HL-60 (cell line): ENCODE measurements around the gene CRMP1.

Experiments used
- DNase-seq, 2 experiments: peaks; one replicate each; pipeline ENCODE4 v3.0.0-alpha.2; 2010 to 2020; ENCODE audit warnings: low read depth in 1 of 2, low spot score in 1 of 2
- H3K27ac ChIP-seq: fragments of 250-450 bp; sonication (Bioruptor Pico); replicated peaks from 2 replicates; pipeline ENCODE4 v1.5.1; 2020; ENCODE audit warnings: mild to moderate bottlenecking, moderate library complexity
- H3K27me3 ChIP-seq: fragments of 250-450 bp; sonication (Bioruptor Pico); 2 replicates; pipeline ENCODE4 v1.5.1; 2021; ENCODE audit warnings: mild to moderate bottlenecking, moderate library complexity; ENCODE audit not compliant: insufficient read depth, poor library complexity, severe bottlenecking
- H3K4me3 ChIP-seq: replicated peaks from 2 replicates; pipeline ENCODE4 v1.5.1; 2011; ENCODE audit warnings: mild to moderate bottlenecking, control low read depth, low read length; ENCODE audit not compliant: insufficient read depth
- GABPA ChIP-seq: IDR thresholded peaks from 2 replicates; pipeline ENCODE4 v1.6.1; 2012; ENCODE audit warnings: low read depth
- POLR2AphosphoS5 ChIP-seq: IDR thresholded peaks from 2 replicates; pipeline ENCODE4 v1.6.1; 2012; ENCODE audit warnings: low read depth
- SPI1 ChIP-seq: IDR thresholded peaks from 2 replicates; pipeline ENCODE4 v1.6.1; 2012; ENCODE audit warnings: low read depth, mild to moderate bottlenecking, borderline replicate concordance
- microRNA-seq: library from miRNA; unstranded; fragments of <30 nt; microRNA quantifications from one replicate; pipeline ENCODE4, GENCODE V29; 2018
- TF ChIP-seq, protein P1 (sequence below): IDR thresholded peaks from one replicate; pipeline ENCODE4 v1.5.1; 2011; ENCODE audit warnings: low read length, control low read depth, inconsistent platforms; ENCODE audit not compliant: insufficient read depth
- TF ChIP-seq, protein P2 (sequence below): IDR thresholded peaks from 2 replicates; pipeline ENCODE4 v1.6.1; 2012; ENCODE audit warnings: low read depth; ENCODE audit not compliant: insufficient replicate concordance

The CRMP1 gene

DNA sequence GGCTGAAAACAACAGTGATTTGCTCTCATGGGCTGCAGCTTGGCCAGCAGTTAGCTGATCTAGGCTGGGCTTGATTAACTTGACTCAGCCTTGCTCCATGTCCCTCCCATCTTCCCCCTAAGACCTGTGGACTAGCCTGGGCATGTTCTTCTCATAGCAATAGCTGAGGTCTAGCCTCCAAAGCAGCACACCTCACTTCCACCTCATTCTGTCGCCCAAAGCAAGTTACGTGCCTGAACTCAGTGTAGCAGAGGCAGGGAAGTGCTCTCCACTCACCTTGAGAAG, 119.7 kb downstream of the CRMP1 start:
- Histone ChIP-seq H3K27ac (no peak overlapping the region), H3K27me3 (no peaks in the 10 kb centered on the region), H3K4me3 (no peak overlapping the region)
- no peak for DNase-seq
- TF ChIP-seq POLR2AphosphoS5: no peak
- TF ChIP-seq GABPA: no peak
- TF ChIP-seq SPI1: no peak
- TF ChIP-seq, protein P1, sequence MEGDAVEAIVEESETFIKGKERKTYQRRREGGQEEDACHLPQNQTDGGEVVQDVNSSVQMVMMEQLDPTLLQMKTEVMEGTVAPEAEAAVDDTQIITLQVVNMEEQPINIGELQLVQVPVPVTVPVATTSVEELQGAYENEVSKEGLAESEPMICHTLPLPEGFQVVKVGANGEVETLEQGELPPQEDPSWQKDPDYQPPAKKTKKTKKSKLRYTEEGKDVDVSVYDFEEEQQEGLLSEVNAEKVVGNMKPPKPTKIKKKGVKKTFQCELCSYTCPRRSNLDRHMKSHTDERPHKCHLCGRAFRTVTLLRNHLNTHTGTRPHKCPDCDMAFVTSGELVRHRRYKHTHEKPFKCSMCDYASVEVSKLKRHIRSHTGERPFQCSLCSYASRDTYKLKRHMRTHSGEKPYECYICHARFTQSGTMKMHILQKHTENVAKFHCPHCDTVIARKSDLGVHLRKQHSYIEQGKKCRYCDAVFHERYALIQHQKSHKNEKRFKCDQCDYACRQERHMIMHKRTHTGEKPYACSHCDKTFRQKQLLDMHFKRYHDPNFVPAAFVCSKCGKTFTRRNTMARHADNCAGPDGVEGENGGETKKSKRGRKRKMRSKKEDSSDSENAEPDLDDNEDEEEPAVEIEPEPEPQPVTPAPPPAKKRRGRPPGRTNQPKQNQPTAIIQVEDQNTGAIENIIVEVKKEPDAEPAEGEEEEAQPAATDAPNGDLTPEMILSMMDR: no peak
- TF ChIP-seq, protein P2, sequence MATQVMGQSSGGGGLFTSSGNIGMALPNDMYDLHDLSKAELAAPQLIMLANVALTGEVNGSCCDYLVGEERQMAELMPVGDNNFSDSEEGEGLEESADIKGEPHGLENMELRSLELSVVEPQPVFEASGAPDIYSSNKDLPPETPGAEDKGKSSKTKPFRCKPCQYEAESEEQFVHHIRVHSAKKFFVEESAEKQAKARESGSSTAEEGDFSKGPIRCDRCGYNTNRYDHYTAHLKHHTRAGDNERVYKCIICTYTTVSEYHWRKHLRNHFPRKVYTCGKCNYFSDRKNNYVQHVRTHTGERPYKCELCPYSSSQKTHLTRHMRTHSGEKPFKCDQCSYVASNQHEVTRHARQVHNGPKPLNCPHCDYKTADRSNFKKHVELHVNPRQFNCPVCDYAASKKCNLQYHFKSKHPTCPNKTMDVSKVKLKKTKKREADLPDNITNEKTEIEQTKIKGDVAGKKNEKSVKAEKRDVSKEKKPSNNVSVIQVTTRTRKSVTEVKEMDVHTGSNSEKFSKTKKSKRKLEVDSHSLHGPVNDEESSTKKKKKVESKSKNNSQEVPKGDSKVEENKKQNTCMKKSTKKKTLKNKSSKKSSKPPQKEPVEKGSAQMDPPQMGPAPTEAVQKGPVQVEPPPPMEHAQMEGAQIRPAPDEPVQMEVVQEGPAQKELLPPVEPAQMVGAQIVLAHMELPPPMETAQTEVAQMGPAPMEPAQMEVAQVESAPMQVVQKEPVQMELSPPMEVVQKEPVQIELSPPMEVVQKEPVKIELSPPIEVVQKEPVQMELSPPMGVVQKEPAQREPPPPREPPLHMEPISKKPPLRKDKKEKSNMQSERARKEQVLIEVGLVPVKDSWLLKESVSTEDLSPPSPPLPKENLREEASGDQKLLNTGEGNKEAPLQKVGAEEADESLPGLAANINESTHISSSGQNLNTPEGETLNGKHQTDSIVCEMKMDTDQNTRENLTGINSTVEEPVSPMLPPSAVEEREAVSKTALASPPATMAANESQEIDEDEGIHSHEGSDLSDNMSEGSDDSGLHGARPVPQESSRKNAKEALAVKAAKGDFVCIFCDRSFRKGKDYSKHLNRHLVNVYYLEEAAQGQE: no peak

DNA sequence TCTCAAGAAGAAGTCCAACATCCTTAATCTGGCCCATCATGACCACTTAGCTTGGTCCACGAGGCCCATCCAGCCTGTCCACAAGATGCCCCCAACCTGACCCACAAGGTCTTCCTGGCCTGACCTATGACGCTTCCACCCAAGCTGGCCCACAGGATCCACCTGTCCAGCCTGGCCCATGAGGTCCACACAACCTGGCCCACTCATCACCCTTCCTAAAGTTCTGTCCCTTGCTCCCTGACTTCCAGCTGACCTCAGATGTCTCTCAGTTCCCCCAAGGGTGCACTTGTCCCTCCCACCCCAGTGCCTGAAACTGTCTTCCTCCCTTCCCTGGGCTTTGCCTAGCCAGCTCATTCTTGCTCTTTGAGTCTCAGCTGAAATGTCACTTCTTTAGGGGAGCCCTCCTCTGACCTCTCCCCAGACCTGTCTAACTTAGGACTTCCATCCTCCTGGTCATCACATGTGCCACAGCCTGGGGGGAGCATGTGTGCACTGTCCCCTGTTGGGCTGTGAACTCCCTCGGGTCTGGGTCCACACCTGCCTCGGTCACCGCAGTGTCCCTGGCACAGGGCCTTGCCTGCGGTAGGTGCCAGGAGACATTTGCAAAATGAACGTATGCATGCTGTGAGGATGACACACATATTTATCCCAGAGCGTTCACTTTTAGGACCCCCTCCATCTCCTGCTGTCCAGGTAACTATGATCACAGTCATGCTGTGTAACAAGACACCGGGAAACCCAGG, 120.2 kb downstream of the CRMP1 start:
- H3K27ac ChIP-seq: no peak overlapping the region
- TF ChIP-seq, protein P1: no peak
- TF ChIP-seq GABPA: no peak
- no peak for TF ChIP-seq SPI1
- TF ChIP-seq POLR2AphosphoS5: no peak
- TF ChIP-seq, protein P2: no peak
- DNase-seq: no peak

More for the DNA sequence above, 120.2 kb downstream of the CRMP1 start:
- Histone ChIP-seq H3K27me3 (no peaks in the 10 kb centered on the region), H3K4me3 (no peak overlapping the region)

Small RNA genes within 50 kb of the gene (microRNA-seq; reads per million reads assigned to microRNA genes)
- 0.90 reads per million for gene MIR378D1
